Measurements from ENCODE around the gene TRUB1. TPM values are rescaled to one million over a fixed set of nuclear protein-coding genes. Genes with fewer than 3 reads are reported as not detected.

Gene TRUB1
- total RNA-seq, 3 donors from 2014 or later (not counting 1 experiment from before 2014, with no cell fraction given): 7.3 to 10.3 (median 10.1) TPM

DNA sequence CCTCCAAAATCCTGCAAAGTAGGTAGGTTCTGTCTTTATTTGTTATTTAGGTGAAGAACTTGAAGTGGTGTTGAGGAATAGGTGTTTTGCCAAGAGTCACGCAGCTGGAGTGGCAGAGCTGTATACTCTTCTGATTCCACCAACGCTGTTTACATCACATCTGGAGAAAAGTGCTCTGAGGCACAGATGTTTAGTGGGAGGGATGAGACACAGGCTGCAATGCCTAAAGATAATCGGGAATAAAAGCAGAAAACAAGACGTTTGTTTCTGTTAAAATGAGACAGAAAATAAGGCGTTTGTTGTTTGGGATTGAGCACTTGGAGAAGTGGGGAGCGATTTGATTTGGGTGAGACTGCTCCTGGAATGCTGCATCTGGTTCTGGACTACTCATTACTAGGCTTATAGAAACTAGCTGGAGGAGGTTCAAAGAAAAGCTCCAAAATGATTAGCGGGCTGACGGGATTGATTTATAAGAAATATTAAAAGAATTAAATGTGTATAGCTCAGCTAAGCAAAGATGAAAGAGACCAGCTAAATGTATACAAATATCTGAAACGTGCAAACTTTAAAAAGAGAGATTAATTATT is 54.3 kb downstream of the TRUB1 start:
- Histone ChIP-seq H3K4me1 (ENCODE audit: control insufficient read depth, insufficient read depth, low read length) (no peaks in the 10 kb centered on the region), H3K36me3 (ENCODE audit: control insufficient read depth, insufficient read depth, low read length) (no peaks in the 10 kb centered on the region), H3K9me3 (ENCODE audit: control insufficient read depth, insufficient read depth, low read length) (no peaks in the 10 kb centered on the region), H3K27me3 (ENCODE audit: control insufficient read depth, insufficient read depth, low read length) (no peaks in the 10 kb centered on the region), H3K27ac (ENCODE audit: low read length) (no peak overlapping the region), H3K4me3 (ENCODE audit: low read length) (no peak overlapping the region)
- no peak overlapping the region for H3K27ac Mint-ChIP-seq
- TF ChIP-seq, protein P1, sequence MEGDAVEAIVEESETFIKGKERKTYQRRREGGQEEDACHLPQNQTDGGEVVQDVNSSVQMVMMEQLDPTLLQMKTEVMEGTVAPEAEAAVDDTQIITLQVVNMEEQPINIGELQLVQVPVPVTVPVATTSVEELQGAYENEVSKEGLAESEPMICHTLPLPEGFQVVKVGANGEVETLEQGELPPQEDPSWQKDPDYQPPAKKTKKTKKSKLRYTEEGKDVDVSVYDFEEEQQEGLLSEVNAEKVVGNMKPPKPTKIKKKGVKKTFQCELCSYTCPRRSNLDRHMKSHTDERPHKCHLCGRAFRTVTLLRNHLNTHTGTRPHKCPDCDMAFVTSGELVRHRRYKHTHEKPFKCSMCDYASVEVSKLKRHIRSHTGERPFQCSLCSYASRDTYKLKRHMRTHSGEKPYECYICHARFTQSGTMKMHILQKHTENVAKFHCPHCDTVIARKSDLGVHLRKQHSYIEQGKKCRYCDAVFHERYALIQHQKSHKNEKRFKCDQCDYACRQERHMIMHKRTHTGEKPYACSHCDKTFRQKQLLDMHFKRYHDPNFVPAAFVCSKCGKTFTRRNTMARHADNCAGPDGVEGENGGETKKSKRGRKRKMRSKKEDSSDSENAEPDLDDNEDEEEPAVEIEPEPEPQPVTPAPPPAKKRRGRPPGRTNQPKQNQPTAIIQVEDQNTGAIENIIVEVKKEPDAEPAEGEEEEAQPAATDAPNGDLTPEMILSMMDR (IDR thresholded peaks at IDR 0.05): no peak
- WGBS (ENCODE audit: insufficient coverage): 96% methylated on average over 9 of the region's 9 CpGs
- H3K27me3 Mint-ChIP-seq (ENCODE audit: low read depth in 2 of 2): no peaks in the 10 kb centered on the region
- H3K4me3 Mint-ChIP-seq: no peak overlapping the region
- H3K36me3 Mint-ChIP-seq: no peaks in the 10 kb centered on the region
- ATAC-seq (no peak), DNase-seq (no peak)
- H3K9me3 Mint-ChIP-seq: no peaks in the 10 kb centered on the region
- no peaks in the 10 kb centered on the region for H3K4me1 Mint-ChIP-seq
- intact Hi-C loops (cut with micrococcal nuclease): no loop called here

DNA sequence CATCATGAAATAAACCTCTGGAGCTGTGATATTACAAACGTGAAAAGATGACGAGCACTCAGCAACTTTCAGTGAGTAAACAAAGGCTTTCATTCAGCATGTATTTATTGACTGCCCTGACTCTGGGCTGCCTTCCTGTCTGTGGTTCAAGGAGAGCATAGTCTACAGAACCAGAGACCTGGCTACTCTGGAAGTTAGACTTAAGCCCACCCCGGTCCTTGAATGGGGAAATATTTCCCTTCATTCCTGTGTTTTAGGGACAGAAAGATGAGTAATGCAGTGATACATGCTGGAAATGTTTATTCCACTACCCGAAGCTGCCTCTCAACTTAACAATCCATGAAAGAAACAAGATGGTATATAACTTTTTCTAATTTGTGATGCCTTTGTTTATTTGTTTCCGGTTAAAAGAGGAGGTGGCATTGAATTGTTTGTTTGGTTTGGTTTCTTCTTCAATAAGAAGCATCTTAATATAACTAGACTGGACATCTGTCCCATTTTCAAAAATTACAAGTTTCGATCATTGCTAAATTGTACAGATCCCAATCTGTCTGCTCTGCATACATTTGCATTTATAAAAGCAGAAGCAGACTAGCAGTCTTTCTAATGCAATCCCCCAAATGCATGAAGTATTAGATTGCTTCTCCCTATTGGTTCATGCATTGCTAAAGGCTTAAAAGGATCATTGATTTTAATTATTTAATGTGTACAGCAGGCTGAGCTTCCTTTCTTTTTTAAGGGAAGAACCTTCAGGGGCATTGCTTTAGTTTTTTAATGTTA is 57.7 kb downstream of the TRUB1 start:
- no peak for ATAC-seq
- Mint-ChIP-seq H3K27ac (no peak overlapping the region), H3K36me3 (no peaks in the 10 kb centered on the region), H3K27me3 (ENCODE audit: low read depth in 2 of 2) (no peaks in the 10 kb centered on the region), H3K4me1 (no peaks in the 10 kb centered on the region), H3K9me3 (no peaks in the 10 kb centered on the region), H3K4me3 (no peak overlapping the region)
- Histone ChIP-seq H3K27ac (ENCODE audit: low read length) (no peak overlapping the region), H3K36me3 (ENCODE audit: control insufficient read depth, insufficient read depth, low read length) (no peaks in the 10 kb centered on the region), H3K4me1 (ENCODE audit: control insufficient read depth, insufficient read depth, low read length) (no peaks in the 10 kb centered on the region), H3K9me3 (ENCODE audit: control insufficient read depth, insufficient read depth, low read length) (no peaks in the 10 kb centered on the region), H3K27me3 (ENCODE audit: control insufficient read depth, insufficient read depth, low read length) (no peaks in the 10 kb centered on the region), H3K4me3 (ENCODE audit: low read length) (no peak overlapping the region)
- intact Hi-C loops (cut with micrococcal nuclease): no loop called here
- TF ChIP-seq, protein P1 (IDR thresholded peaks at IDR 0.05): no peak
- 96% methylated on average over 4 of the region's 6 CpGs for WGBS (ENCODE audit: insufficient coverage)
- no peak for DNase-seq

DNA sequence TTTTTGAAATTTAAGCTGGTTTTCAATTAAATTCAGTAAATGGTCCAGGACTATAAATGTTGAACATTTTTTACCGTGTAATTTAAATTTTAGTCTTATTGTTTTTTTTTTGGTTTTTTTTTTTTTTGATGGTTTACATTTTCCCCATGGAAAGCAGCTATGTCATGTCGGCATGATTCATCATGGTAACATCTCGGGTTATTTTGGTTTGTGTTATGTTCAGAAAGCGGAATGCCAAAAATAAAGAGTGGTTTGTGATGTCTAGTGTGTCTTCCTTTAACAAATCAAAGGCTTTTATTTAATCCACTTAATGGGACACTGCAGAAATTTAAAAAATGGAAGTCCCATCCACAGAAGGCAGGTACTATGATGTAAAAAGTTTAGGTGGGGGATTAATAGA is 58.5 kb downstream of the TRUB1 start:
- intact Hi-C loops (cut with micrococcal nuclease): no loop called here
- H3K36me3 ChIP-seq (ENCODE audit: control insufficient read depth, insufficient read depth, low read length): no peaks in the 10 kb centered on the region
- no peaks in the 10 kb centered on the region for H3K4me1 ChIP-seq (ENCODE audit: control insufficient read depth, insufficient read depth, low read length)
- Mint-ChIP-seq H3K27me3 (ENCODE audit: low read depth in 2 of 2) (no peaks in the 10 kb centered on the region), H3K4me1 (peaks cover 0 to 2% of the 10 kb centered on the region in 2 donors), H3K36me3 (no peaks in the 10 kb centered on the region), H3K9me3 (no peaks in the 10 kb centered on the region), H3K27ac (no peak overlapping the region), H3K4me3 (no peak overlapping the region)
- 93% methylated on average over 4 of the region's 4 CpGs for WGBS (ENCODE audit: insufficient coverage)
- no peaks in the 10 kb centered on the region for H3K27me3 ChIP-seq (ENCODE audit: control insufficient read depth, insufficient read depth, low read length)
- H3K9me3 ChIP-seq (ENCODE audit: control insufficient read depth, insufficient read depth, low read length): no peaks in the 10 kb centered on the region
- no peak for DNase-seq
- H3K27ac ChIP-seq (ENCODE audit: low read length): no peak overlapping the region
- no peak overlapping the region for H3K4me3 ChIP-seq (ENCODE audit: low read length)
- ATAC-seq: no peak
- TF ChIP-seq, protein P1 (IDR thresholded peaks at IDR 0.05): no peak

Data from natural killer cell (primary cell).